HG02678 (cell line): ENCODE measurements around the gene PRRG4.
A peak's percentile ranks its signal among the peaks of the same experiment; 100 is the strongest.
"Not testable (repeated sequence)": the region's sequence is repeated elsewhere in the genome, so short reads cannot be mapped to it uniquely, and the experiment has no call there.

Experiments used
- ATAC-seq: cut with Tn5 transposase; IDR thresholded peaks from one replicate; pipeline ENCODE4 v1.9.1; 2021; ENCODE audit warnings: mild to moderate bottlenecking, moderate library complexity; ENCODE audit not compliant: unreplicated experiment

Gene PRRG4

GRCh38 chr11:32883421-32883820 is 53.7 kb downstream of the PRRG4 start:
- no peak for ATAC-seq

GRCh38 chr11:32884023-32884422 is 54.3 kb downstream of the PRRG4 start:
- ATAC-seq, result no peak

- ATAC-seq, result no peak
These were observed 55.1 kb downstream of the PRRG4 start for GRCh38 chr11:32884770-32885384.

- no peak for ATAC-seq
These were observed 55.8 kb downstream of the PRRG4 start for GRCh38 chr11:32885556-32885955.

- ATAC-seq, result no peak
These were observed 56.5 kb downstream of the PRRG4 start for GRCh38 chr11:32886180-32886579.

GRCh38 chr11:32887707-32888383 is 58.1 kb downstream of the PRRG4 start:
- ATAC-seq, result not testable (repeated sequence)

- ATAC-seq, result not testable (repeated sequence)
These were observed 58.6 kb downstream of the PRRG4 start for GRCh38 chr11:32888384-32888710.

GRCh38 chr11:32888805-32889204 is 59.1 kb downstream of the PRRG4 start:
- no peak for ATAC-seq

GRCh38 chr11:32890843-32891656 is 61.3 kb downstream of the PRRG4 start:
- no peak for ATAC-seq

- no peak for ATAC-seq
These were observed 62.1 kb downstream of the PRRG4 start for GRCh38 chr11:32891657-32892354.

- peak; percentile 70 for ATAC-seq
These were observed 62.8 kb downstream of the PRRG4 start, which contains the start of gene QSER1 for GRCh38 chr11:32892355-32893092. TSS of gene QSER1 (plus strand) at chr11:32892811. CDS start at chr11:32893126, 315 bp downstream.

GRCh38 chr11:32893093-32893342 is 63.3 kb downstream of the PRRG4 start:
- no peak for ATAC-seq

GRCh38 chr11:32893343-32894148 is 63.8 kb downstream of the PRRG4 start:
- ATAC-seq, result peak; percentile 31

- peak; percentile 19 for ATAC-seq
These were observed 64.6 kb downstream of the PRRG4 start for GRCh38 chr11:32894149-32894827.

- no peak for ATAC-seq
These were observed 65.2 kb downstream of the PRRG4 start for GRCh38 chr11:32894921-32895320.

- ATAC-seq, result no peak
These were observed 65.7 kb downstream of the PRRG4 start for GRCh38 chr11:32895471-32895870.

GRCh38 chr11:32897103-32897502 is 67.4 kb downstream of the PRRG4 start:
- no peak for ATAC-seq

- peak; percentile 84 for ATAC-seq
These were observed 69.7 kb downstream of the PRRG4 start for GRCh38 chr11:32899438-32899837.

- ATAC-seq, result no peak
These were observed 72.5 kb downstream of the PRRG4 start for GRCh38 chr11:32902089-32902665.
